OCI-LY7 (cell line): ENCODE measurements around the gene PCP2. TPM values are rescaled to one million over a fixed set of nuclear protein-coding genes. Genes with fewer than 3 reads are reported as not detected.
A peak's percentile ranks its signal among the peaks of the same experiment; 100 is the strongest.

Source experiments
- BruUV-seq: library from RNA; stranded (reverse); fragments of 400-500 nt; replicated peaks from 2 replicates; lab custom pipeline; 2021; lab: Mats Ljungman, UMichigan
- CTCF ChIA-PET: fragments of 300-600 bp; sonication (Branson Sonifier 250); formaldehyde crosslinking; loops from one replicate; lab custom pipeline; 2022; ENCODE audit warnings: antibody characterized with exemption; ENCODE audit not compliant: unreplicated experiment; lab: Charles Lee
- POLR2A ChIA-PET: fragments of 300-600 bp; sonication (Branson Sonifier 250); formaldehyde crosslinking; loops from one replicate; lab custom pipeline; 2022; ENCODE audit warnings: antibody characterized with exemption; lab: Charles Lee
- DNase-seq: peaks from one replicate; pipeline ENCODE4 v3.0.0-alpha.2; 2015; ENCODE audit warnings: low spot score
- H2AFZ ChIP-seq: fragments of 200-600 bp; sonication (generic), shearing (Covaris generic); 2 replicates; pipeline ENCODE4 v1.6.1; 2014; ENCODE audit warnings: mild to moderate bottlenecking, antibody characterized with exemption, low read length, moderate library complexity
- H3K27ac ChIP-seq: fragments of 200-600 bp; sonication (generic); 2 replicates; pipeline ENCODE4 v1.5.1; 2014; ENCODE audit warnings: mixed run types, low read depth, mild to moderate bottlenecking, moderate library complexity, low read length, inconsistent platforms; ENCODE audit not compliant: poor library complexity, severe bottlenecking
- H3K36me3 ChIP-seq: fragments of 200-600 bp; sonication (generic); 2 replicates; pipeline ENCODE4 v1.6.1; 2014; ENCODE audit warnings: mild to moderate bottlenecking, antibody characterized with exemption, low read length, moderate library complexity, mixed read lengths; ENCODE audit not compliant: insufficient read depth
- H3K4me1 ChIP-seq: fragments of 200-600 bp; sonication (generic); 2 replicates; pipeline ENCODE4 v1.5.1; 2014; ENCODE audit warnings: mild to moderate bottlenecking, low read length; ENCODE audit not compliant: insufficient read depth, poor library complexity, severe bottlenecking
- H3K4me2 ChIP-seq: fragments of 200-600 bp; sonication (generic); 2 replicates; pipeline ENCODE4 v1.6.1; 2014; ENCODE audit warnings: mild to moderate bottlenecking, low read length
- H3K4me3 ChIP-seq: fragments of 200-600 bp; sonication (generic); 2 replicates; pipeline ENCODE4 v1.5.1; 2014; ENCODE audit warnings: mild to moderate bottlenecking, low read depth, low read length; ENCODE audit not compliant: poor library complexity, severe bottlenecking
- H3K79me2 ChIP-seq: fragments of 200-600 bp; sonication (generic); 2 replicates; pipeline ENCODE4 v1.6.1; 2016; ENCODE audit warnings: low read depth, mild to moderate bottlenecking, low read length, moderate library complexity, mixed read lengths; ENCODE audit not compliant: insufficient read depth
- H3K9me2 ChIP-seq: fragments of 200-600 bp; sonication (generic); 2 replicates; pipeline ENCODE4 v1.6.1; 2016; ENCODE audit warnings: mild to moderate bottlenecking, low read length, mixed read lengths; ENCODE audit not compliant: insufficient read depth
- H3K9me3 ChIP-seq: fragments of 200-600 bp; sonication (generic); 2 replicates; pipeline ENCODE4 v1.6.1; 2014; ENCODE audit warnings: mild to moderate bottlenecking, mixed run types, low read length, mixed read lengths
- H4K20me1 ChIP-seq: fragments of 200-600 bp; sonication (generic); 2 replicates; pipeline ENCODE4 v1.6.1; 2014; ENCODE audit warnings: mild to moderate bottlenecking, antibody characterized with exemption, low read length, moderate library complexity, mixed read lengths; ENCODE audit not compliant: insufficient read depth
- EZH2phosphoT487 ChIP-seq: fragments of 200-600 bp; sonication (generic); IDR thresholded peaks from 2 replicates; pipeline ENCODE4 v1.6.1; 2018; ENCODE audit warnings: low read depth, borderline replicate concordance, mild to moderate bottlenecking, mixed run types, antibody characterized with exemption, low read length, moderate library complexity, mixed read lengths
- intact Hi-C: fragments of 100-400 bp; cut with micrococcal nuclease; formaldehyde crosslinking; loops from one replicate; pipeline ENCODE4 v1.10.0; 2022; ENCODE audit not compliant: unreplicated experiment
- total RNA-seq, 2 experiments: library from RNA; depleted of rRNA in 1 of 2; stranded (reverse); fragments of >200 nt in 1 of 2; shearing (Covaris generic) in 1 of 2; gene quantifications; 2 replicates each; pipeline ENCODE4 v1.2.3, GENCODE V29; 2014 to 2022
- TF ChIP-seq, protein P1 (sequence below): fragments of 200-600 bp; sonication (generic); conservative IDR thresholded peaks from 2 replicates; pipeline ENCODE4 v1.5.1; 2014; ENCODE audit warnings: mild to moderate bottlenecking, antibody characterized with exemption, low read length, moderate library complexity, mixed read lengths

The PCP2 gene
- total RNA-seq, 2 experiments from 2014 or later: 0.82 to 2.0 TPM

DNA sequence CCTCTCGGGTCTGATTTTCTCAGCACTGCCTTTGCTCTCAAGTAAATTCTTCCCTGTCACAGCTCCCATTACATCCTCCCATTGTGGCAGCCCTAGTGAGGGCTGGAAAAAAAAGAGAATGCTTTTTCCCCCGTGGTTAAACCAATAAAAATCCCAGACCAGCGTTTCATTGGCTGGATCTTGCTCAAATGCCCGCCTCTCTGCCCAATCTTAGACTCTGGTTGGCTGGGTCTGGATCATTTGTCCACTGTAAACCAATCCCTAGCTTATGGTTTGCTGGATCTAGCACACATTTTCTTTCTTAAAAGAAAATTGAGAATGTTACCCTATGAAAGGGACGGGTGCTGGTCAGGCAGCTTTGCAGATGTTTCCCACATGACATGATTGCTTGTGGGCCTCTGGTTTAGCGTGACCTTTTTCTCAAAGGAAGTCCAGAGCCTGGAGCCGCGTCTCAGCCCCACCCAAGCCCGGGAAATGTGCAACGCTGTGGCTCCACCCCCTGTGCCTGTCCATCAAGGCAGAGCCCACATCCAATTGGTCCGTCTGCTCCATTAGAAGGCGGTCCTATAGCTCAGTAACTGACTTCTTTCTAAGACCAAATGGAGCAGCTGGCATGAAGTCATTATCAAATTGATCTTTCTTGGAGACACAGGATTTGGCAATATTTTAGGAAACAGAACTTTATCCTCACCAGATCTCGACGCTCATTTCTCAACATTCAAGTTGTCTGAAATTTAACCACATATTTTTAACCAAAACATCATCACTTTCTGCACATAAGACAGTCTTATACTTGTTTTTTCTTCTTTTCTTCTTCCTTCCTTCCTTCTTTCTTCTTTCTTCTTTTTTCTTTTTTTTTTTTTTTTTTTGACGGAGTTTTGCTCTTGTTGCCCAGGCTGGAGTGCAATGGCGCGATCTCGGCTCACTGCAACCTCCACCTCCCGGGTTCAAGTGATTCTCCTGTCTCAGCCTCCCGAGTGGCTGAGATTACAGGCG is 40.8 kb upstream of the PCP2 start:
- ChIA-PET POLR2A (no interaction called here), CTCF (interaction anchor here (0.6 kb wide), 1 partner anchor 324 kb away, joined by 3 read pairs; no protein-coding TSS in a partner anchor)
- Histone ChIP-seq H3K9me2 (no peaks in the 10 kb centered on the region), H3K27ac (no peak overlapping the region), H4K20me1 (no peaks in the 10 kb centered on the region), H2AFZ (no peak overlapping the region), H3K4me1 (peaks cover 29% of the 10 kb centered on the region), H3K79me2 (no peaks in the 10 kb centered on the region), H3K4me3 (no peak overlapping the region), H3K4me2 (no peak overlapping the region), H3K36me3 (no peaks in the 10 kb centered on the region), H3K9me3 (no peaks in the 10 kb centered on the region)
- peak; percentile 66 for DNase-seq
- BruUV-seq: no TSS peak
- no peak for TF ChIP-seq EZH2phosphoT487
- TF ChIP-seq, protein P1, sequence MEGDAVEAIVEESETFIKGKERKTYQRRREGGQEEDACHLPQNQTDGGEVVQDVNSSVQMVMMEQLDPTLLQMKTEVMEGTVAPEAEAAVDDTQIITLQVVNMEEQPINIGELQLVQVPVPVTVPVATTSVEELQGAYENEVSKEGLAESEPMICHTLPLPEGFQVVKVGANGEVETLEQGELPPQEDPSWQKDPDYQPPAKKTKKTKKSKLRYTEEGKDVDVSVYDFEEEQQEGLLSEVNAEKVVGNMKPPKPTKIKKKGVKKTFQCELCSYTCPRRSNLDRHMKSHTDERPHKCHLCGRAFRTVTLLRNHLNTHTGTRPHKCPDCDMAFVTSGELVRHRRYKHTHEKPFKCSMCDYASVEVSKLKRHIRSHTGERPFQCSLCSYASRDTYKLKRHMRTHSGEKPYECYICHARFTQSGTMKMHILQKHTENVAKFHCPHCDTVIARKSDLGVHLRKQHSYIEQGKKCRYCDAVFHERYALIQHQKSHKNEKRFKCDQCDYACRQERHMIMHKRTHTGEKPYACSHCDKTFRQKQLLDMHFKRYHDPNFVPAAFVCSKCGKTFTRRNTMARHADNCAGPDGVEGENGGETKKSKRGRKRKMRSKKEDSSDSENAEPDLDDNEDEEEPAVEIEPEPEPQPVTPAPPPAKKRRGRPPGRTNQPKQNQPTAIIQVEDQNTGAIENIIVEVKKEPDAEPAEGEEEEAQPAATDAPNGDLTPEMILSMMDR: no peak
- intact Hi-C loops: no loop called here

DNA sequence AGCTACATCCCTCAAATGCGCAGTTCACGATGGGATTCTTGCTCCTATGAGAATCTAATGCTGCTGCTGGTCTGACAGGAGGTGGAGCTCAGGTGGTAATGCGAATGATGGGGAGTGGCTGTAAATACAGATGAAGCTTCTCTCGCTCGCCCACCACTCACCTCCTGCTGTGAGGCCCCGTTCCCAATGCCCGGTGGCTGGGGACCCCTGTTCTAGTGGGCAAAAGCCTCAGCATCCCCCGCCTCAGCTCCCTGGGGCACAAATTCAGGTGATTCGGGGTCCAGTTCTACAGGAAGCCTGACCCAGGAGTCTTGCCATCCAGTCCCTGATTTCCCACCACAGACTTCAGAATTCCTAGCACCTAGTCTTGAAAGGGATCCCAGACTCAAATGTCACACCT is 39.0 kb upstream of the PCP2 start:
- H3K36me3 ChIP-seq: no peaks in the 10 kb centered on the region
- no peaks in the 10 kb centered on the region for H3K9me2 ChIP-seq
- no TSS peak for BruUV-seq
- H3K27ac ChIP-seq: no peak overlapping the region
- no peak overlapping the region for H3K4me2 ChIP-seq
- intact Hi-C loops: no loop called here
- H3K4me3 ChIP-seq: no peak overlapping the region
- no peak for TF ChIP-seq EZH2phosphoT487
- TF ChIP-seq, protein P1: no peak
- DNase-seq: no peak
- no peak overlapping the region for H2AFZ ChIP-seq
- POLR2A ChIA-PET: no interaction called here
- H3K79me2 ChIP-seq: no peaks in the 10 kb centered on the region
- no peaks in the 10 kb centered on the region for H3K9me3 ChIP-seq
- no peaks in the 10 kb centered on the region for H4K20me1 ChIP-seq
- CTCF ChIA-PET: no interaction called here
- peaks cover 19% of the 10 kb centered on the region for H3K4me1 ChIP-seq

DNA sequence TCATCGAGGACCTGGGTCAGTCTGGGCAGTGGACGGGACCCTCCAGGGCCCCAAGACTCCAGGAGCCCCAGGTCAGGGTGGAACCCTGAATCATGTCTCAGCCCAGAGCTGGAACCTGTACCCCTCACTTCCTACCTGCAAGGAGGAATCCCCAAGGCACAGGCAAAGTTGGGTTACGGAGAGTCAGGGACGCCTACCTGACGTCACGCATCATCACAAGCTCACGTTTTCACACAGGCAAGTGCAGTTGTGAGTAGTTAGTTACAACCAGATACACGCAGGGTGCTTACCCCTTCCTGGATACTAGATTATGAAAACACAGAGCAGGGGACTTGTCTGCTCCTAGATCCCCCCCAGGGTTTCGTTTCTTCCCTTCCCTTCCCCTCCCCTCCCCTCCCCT is 37.3 kb upstream of the PCP2 start:
- Histone ChIP-seq H3K36me3 (no peaks in the 10 kb centered on the region), H3K27ac (no peak overlapping the region), H3K9me2 (no peaks in the 10 kb centered on the region), H3K9me3 (no peaks in the 10 kb centered on the region), H3K4me2 (no peak overlapping the region), H4K20me1 (no peaks in the 10 kb centered on the region), H3K4me1 (peaks cover 2% of the 10 kb centered on the region), H2AFZ (no peak overlapping the region), H3K79me2 (no peaks in the 10 kb centered on the region), H3K4me3 (no peak overlapping the region)
- ChIA-PET CTCF (no interaction called here), POLR2A (no interaction called here)
- DNase-seq: no peak
- intact Hi-C loops: no loop called here
- TF ChIP-seq, protein P1: no peak
- TF ChIP-seq EZH2phosphoT487: no peak
- BruUV-seq: no TSS peak
